H1 (cell line): Measurements from ENCODE around the gene AGTR1. TPM values are rescaled to one million over a fixed set of nuclear protein-coding genes. Genes with fewer than 3 reads are reported as not detected.

Experiments used
- CTCF ChIA-PET: fragments of 300-600 bp; sonication (Branson Sonifier 250); formaldehyde crosslinking; loops from one replicate; lab custom pipeline; 2021; ENCODE audit not compliant: partially characterized antibody; lab: Charles Lee
- POLR2A ChIA-PET: fragments of 300-600 bp; sonication (Branson Sonifier 250); formaldehyde crosslinking; loops from one replicate; lab custom pipeline; 2021; ENCODE audit warnings: inconsistent platforms; ENCODE audit not compliant: partially characterized antibody; lab: Charles Lee
- DNase-seq, 2 experiments: peaks; one replicate each; pipeline versions ENCODE4 v3.0.0 to v3.0.0-alpha.2; 2010 to 2022; ENCODE audit warnings: low spot score in 2 of 2, low read depth in 1 of 2, mixed read lengths in 1 of 2
- FAIRE-seq: peaks from 2 replicates; lab custom pipeline; 2011; peaks lifted over from hg19 to GRCh38; lab: Jason Lieb, UNC
- H2AFZ ChIP-seq: 2 replicates; pipeline ENCODE4 v1.8.1; 2012; ENCODE audit warnings: low read length, inconsistent platforms
- H2AK5ac ChIP-seq: 2 replicates; pipeline ENCODE4 v1.6.1; 2013; ENCODE audit warnings: low read depth, low read length
- H2BK120ac ChIP-seq: replicated peaks from 2 replicates; pipeline ENCODE3; 2013; ENCODE audit warnings: low read depth, low read length, inconsistent platforms
- H2BK12ac ChIP-seq: 2 replicates; pipeline ENCODE4 v1.6.1; 2013; ENCODE audit warnings: low read depth, low read length
- H2BK15ac ChIP-seq: 2 replicates; pipeline ENCODE4 v1.6.1; 2013; ENCODE audit warnings: low read length
- H2BK20ac ChIP-seq: 2 replicates; pipeline ENCODE4 v1.6.1; 2013; ENCODE audit warnings: low read length
- H2BK5ac ChIP-seq: 2 replicates; pipeline ENCODE4 v1.6.1; 2013; ENCODE audit warnings: low read depth, low read length
- H3K14ac ChIP-seq: 2 replicates; pipeline ENCODE4 v1.6.1; 2013; ENCODE audit warnings: inconsistent platforms; ENCODE audit not compliant: insufficient read length
- H3K18ac ChIP-seq: 2 replicates; pipeline ENCODE4 v1.6.1; 2013; ENCODE audit warnings: low read length; ENCODE audit errors: extremely low read depth
- H3K23ac ChIP-seq: 2 replicates; pipeline ENCODE4 v1.6.1; 2013; ENCODE audit warnings: inconsistent platforms; ENCODE audit not compliant: insufficient read length
- H3K23me2 ChIP-seq: 2 replicates; pipeline ENCODE4 v1.6.1; 2013; ENCODE audit warnings: low read depth, low read length
- H3K27ac ChIP-seq: 2 replicates; pipeline ENCODE4 v1.6.1; 2011; ENCODE audit warnings: low read depth, low read length, inconsistent platforms
- H3K27me3 ChIP-seq, 4 experiments: replicated peaks in 1 of 4; 1 replicate in 1 of 4; 2 replicates in 3 of 4; pipeline versions ENCODE4 v1.6.1 to v1.8.1; 2011 to 2013; ENCODE audit warnings: low read length in 3 of 4, mild to moderate bottlenecking in 3 of 4, inconsistent platforms in 2 of 4, mixed read lengths in 2 of 4, moderate library complexity in 1 of 4; ENCODE audit not compliant: control insufficient read depth in 3 of 4, insufficient read depth in 3 of 4; ENCODE audit errors: extremely low read depth in 1 of 4
- H3K36me3 ChIP-seq, 4 experiments: 2 replicates each; pipeline versions ENCODE4 v1.6.1 to v1.8.1; 2011 to 2013; ENCODE audit warnings: mild to moderate bottlenecking in 4 of 4, low read length in 3 of 4, moderate library complexity in 2 of 4, control low read depth in 1 of 4, inconsistent platforms in 1 of 4; ENCODE audit not compliant: insufficient read depth in 4 of 4, control insufficient read depth in 2 of 4
- H3K4ac ChIP-seq: replicated peaks from 2 replicates; pipeline ENCODE3; 2013; ENCODE audit warnings: low read length, low read depth, mixed read lengths, inconsistent platforms; ENCODE audit not compliant: insufficient read length
- H3K4me1 ChIP-seq, 4 experiments: replicated peaks in 1 of 4; 1 replicate in 1 of 4; 2 replicates in 3 of 4; pipeline versions ENCODE4 v1.6.1 to v1.8.1; 2011 to 2013; ENCODE audit warnings: low read length in 3 of 4, inconsistent platforms in 2 of 4, mixed read lengths in 1 of 4; ENCODE audit not compliant: insufficient read depth in 4 of 4, control insufficient read depth in 3 of 4
- H3K4me2 ChIP-seq, 2 experiments: 2 replicates each; pipeline versions ENCODE4 v1.6.1 to v1.8.1; 2011 to 2013; ENCODE audit warnings: low read depth in 2 of 2, low read length in 2 of 2, control low read depth in 1 of 2, inconsistent platforms in 1 of 2, mild to moderate bottlenecking in 1 of 2; ENCODE audit not compliant: insufficient read depth in 1 of 2
- H3K4me3 ChIP-seq, 4 experiments: fragments of 200-600, 300-600 bp in 1 of 4; sonication (generic), shearing (Covaris generic), sonication (Bioruptor Twin) in 1 of 4; 2 replicates each; pipeline versions ENCODE4 v1.5.1 to v1.8.1; 2011 to 2016; ENCODE audit warnings: low read length in 4 of 4, low read depth in 3 of 4, control low read depth in 2 of 4, inconsistent platforms in 2 of 4, mild to moderate bottlenecking in 2 of 4, mixed read lengths in 1 of 4, moderate library complexity in 1 of 4; ENCODE audit not compliant: insufficient read depth in 2 of 4; ENCODE audit errors: extremely low read depth in 1 of 4
- H3K56ac ChIP-seq: replicated peaks from 2 replicates; pipeline ENCODE3; 2013; ENCODE audit warnings: low read depth, mild to moderate bottlenecking, mixed read lengths, low read length, inconsistent platforms; ENCODE audit not compliant: insufficient read length
- H3K79me1 ChIP-seq: 2 replicates; pipeline ENCODE4 v1.6.1; 2013; ENCODE audit warnings: low read depth, low read length, control low read depth
- H3K79me2 ChIP-seq, 2 experiments: 2 replicates each; pipeline versions ENCODE4 v1.6.1 to v1.8.1; 2012 to 2013; ENCODE audit warnings: low read length in 2 of 2, mild to moderate bottlenecking in 2 of 2, inconsistent platforms in 1 of 2; ENCODE audit not compliant: insufficient read depth in 2 of 2, control insufficient read depth in 1 of 2
- H3K9ac ChIP-seq, 4 experiments: replicated peaks in 1 of 4; 1 replicate in 1 of 4; 2 replicates in 3 of 4; pipeline versions ENCODE4 v1.6.1 to v1.8.1; 2011 to 2013; ENCODE audit warnings: low read depth in 3 of 4, low read length in 3 of 4, control low read depth in 2 of 4, mild to moderate bottlenecking in 2 of 4, moderate library complexity in 2 of 4, inconsistent platforms in 1 of 4; ENCODE audit errors: extremely low read depth in 1 of 4
- H3K9me3 ChIP-seq, 2 experiments: 2 replicates each; pipeline versions ENCODE4 v1.6.1 to v1.8.1; 2012 to 2013; ENCODE audit warnings: mild to moderate bottlenecking in 2 of 2, moderate library complexity in 2 of 2, control low read depth in 1 of 2, inconsistent platforms in 1 of 2, low read depth in 1 of 2, low read length in 1 of 2, mixed read lengths in 1 of 2; ENCODE audit not compliant: insufficient read depth in 2 of 2
- H4K20me1 ChIP-seq, 2 experiments: replicated peaks in 1 of 2; 2 replicates each; pipeline versions ENCODE3 to v1.8.1; 2011 to 2013; ENCODE audit warnings: inconsistent platforms in 2 of 2, low read length in 2 of 2, mild to moderate bottlenecking in 1 of 2; ENCODE audit not compliant: insufficient read depth in 2 of 2, control insufficient read depth in 1 of 2
- H4K5ac ChIP-seq: 2 replicates; pipeline ENCODE4 v1.6.1; 2013; ENCODE audit warnings: low read length, low read depth, mixed read lengths, inconsistent platforms; ENCODE audit not compliant: insufficient read length
- H4K8ac ChIP-seq: 2 replicates; pipeline ENCODE4 v1.8.0; 2013; ENCODE audit warnings: mild to moderate bottlenecking, moderate library complexity, low read length, inconsistent platforms; ENCODE audit not compliant: insufficient read depth; ENCODE audit errors: extremely low read depth
- H4K91ac ChIP-seq: replicated peaks from 2 replicates; pipeline ENCODE3; 2013; ENCODE audit warnings: low read length, mixed read lengths, inconsistent platforms; ENCODE audit not compliant: insufficient read length
- CREB1 ChIP-seq: IDR thresholded peaks from 2 replicates; pipeline ENCODE4 v1.6.1; 2012; ENCODE audit warnings: inconsistent platforms
- CTBP2 ChIP-seq: IDR thresholded peaks from 2 replicates; pipeline ENCODE4 v1.7.0; 2011; ENCODE audit warnings: borderline replicate concordance, mild to moderate bottlenecking, moderate library complexity, mixed read lengths, low read length; ENCODE audit not compliant: insufficient read depth, insufficient read length
- HDAC2 ChIP-seq, 2 experiments: fragments of 300-600 bp in 1 of 2; sonication (generic) in 1 of 2; IDR thresholded peaks; 2 replicates each; pipeline ENCODE4 v1.6.1; 2011 to 2012; ENCODE audit warnings: low read depth in 2 of 2, low read length in 2 of 2, mild to moderate bottlenecking in 2 of 2, moderate library complexity in 2 of 2, borderline replicate concordance in 1 of 2, inconsistent platforms in 1 of 2
- JUND ChIP-seq: IDR thresholded peaks from 2 replicates; pipeline ENCODE4 v1.6.1; 2011; ENCODE audit warnings: mild to moderate bottlenecking, improper control_type of control experiment, low read length
- KDM5A ChIP-seq: fragments of 200-600 bp; IDR thresholded peaks from 2 replicates; pipeline ENCODE4 v1.7.1; 2012; ENCODE audit warnings: mild to moderate bottlenecking, low read length, inconsistent platforms, mixed read lengths
- SIN3A ChIP-seq, 2 experiments: IDR thresholded peaks in 1 of 2; conservative IDR thresholded peaks in 1 of 2; 2 replicates each; pipeline ENCODE4 v1.6.1; 2011 to 2012; ENCODE audit warnings: low read length in 2 of 2, improper control_type of control experiment in 1 of 2, low read depth in 1 of 2, mild to moderate bottlenecking in 1 of 2
- YY1 ChIP-seq: IDR thresholded peaks from 2 replicates; pipeline ENCODE4 v1.6.1; 2011; ENCODE audit warnings: low read depth, mild to moderate bottlenecking, low read length
- WGBS, 2 experiments: shearing (Covaris generic) in 1 of 2; methylation state at CpG; one replicate each; pipeline versions ENCODE4 v1.1.6 to v1.1.7; 2013 to 2015; ENCODE audit warnings: low lambda C conversion rate in 2 of 2, mixed read lengths in 2 of 2, inconsistent platforms in 1 of 2, low coverage in 1 of 2, missing lambda C conversion rate in 1 of 2; ENCODE audit not compliant: insufficient replicate concordance in 2 of 2, insufficient coverage in 1 of 2, insufficient read length in 1 of 2; ENCODE audit errors: extremely low coverage in 1 of 2, missing lambda C conversion rate in 1 of 2; 5-methylcytosine and 5-hydroxymethylcytosine counted together
- polyA plus RNA-seq, 7 experiments: library from polyadenylated mRNA; depleted of rRNA in 3 of 7; stranded (reverse) in 5 of 7; unstranded in 2 of 7; fragments of >200 nt in 5 of 7; fragments of 200-250 nt in 2 of 7; gene quantifications; 1 replicate in 5 of 7; 2 replicates in 1 of 7; 4 replicates in 1 of 7; pipeline versions ENCODE4 v1.2.1 to v1.2.3, GENCODE V29; 2011 to 2013; ENCODE audit warnings: missing spikeins in 2 of 7, mixed read lengths in 2 of 7
- total RNA-seq: library from RNA; stranded (reverse); fragmentation: NEBNext Ultra II Directional; extraction: Animal tissue kit (Norgen Biotek cat#: 25700); gene quantifications from 2 replicates; pipeline ENCODE4 v1.2.1, GENCODE V29; 2021
- TF ChIP-seq, protein P1 (sequence below): IDR thresholded peaks from 2 replicates; pipeline ENCODE4 v1.6.1; 2012; ENCODE audit warnings: low read length, inconsistent platforms
- TF ChIP-seq, protein P2 (sequence below), 3 experiments: IDR thresholded peaks; 1 replicate in 2 of 3; 2 replicates in 1 of 3; pipeline versions ENCODE4 v1.5.1 to v1.6.1; 2011; ENCODE audit warnings: low read length in 3 of 3, mild to moderate bottlenecking in 3 of 3, inconsistent platforms in 2 of 3, low read depth in 1 of 3, moderate library complexity in 1 of 3; ENCODE audit not compliant: insufficient read depth in 1 of 3; ENCODE audit errors: control extremely low read depth in 1 of 3

AGTR1 gene
- total and polyA plus RNA-seq, 2 of the 8 experiments (the other 6 are each of a cell fraction or from before 2014, with no cell fraction given): 0.03 TPM; not detected in 1

GRCh38 chr3:148723631-148724030, 25.9 kb downstream of the AGTR1 start:
- DNase-seq (no peak), FAIRE-seq (no peak)
- Histone ChIP-seq H3K23ac (no peak overlapping the region), H3K4me2 (no peak overlapping the region), H4K8ac (no peak overlapping the region), H2BK120ac (no peak overlapping the region), H3K4me3 (no peak overlapping the region), H2BK5ac (no peak overlapping the region), H3K4me1 (peaks cover 0 to 4% (median 3%) of the 10 kb centered on the region in 4 experiments; a peak in 5 of 7 replicates), H3K9me3 (no peaks in the 10 kb centered on the region), H3K79me2 (no peaks in the 10 kb centered on the region), H3K27me3 (no peaks in the 10 kb centered on the region), H4K20me1 (no peaks in the 10 kb centered on the region), H3K9ac (no peak overlapping the region), H3K79me1 (no peaks in the 10 kb centered on the region), H4K91ac (no peak overlapping the region), H2BK15ac (no peak overlapping the region), H3K23me2 (no peaks in the 10 kb centered on the region), H3K27ac (no peak overlapping the region), H3K18ac (no peak overlapping the region), H4K5ac (no peak overlapping the region), H2AK5ac (no peak overlapping the region), H3K36me3 (no peaks in the 10 kb centered on the region), H2BK20ac (no peak overlapping the region), H2BK12ac (no peak overlapping the region), H3K14ac (no peak overlapping the region), H3K4ac (no peak overlapping the region), H2AFZ (no peak overlapping the region), H3K56ac (no peak overlapping the region)
- ChIA-PET POLR2A (no interaction called here), CTCF (interaction anchor here (0.6 kb wide), 1 partner anchor 138 kb away, joined by 3 read pairs; no protein-coding TSS in a partner anchor)
- WGBS, 2 experiments: 92% methylated on average over 4 of the region's 4 CpGs; no CpG with 5 or more reads in 1 of the 2 experiments
- TF ChIP-seq CREB1 (no peak), KDM5A (no peak), HDAC2 (IDR thresholded peaks at IDR 0.05; ENCODE audit: borderline replicate concordance in 1 of 2, low read depth in 2 of 2, low read length in 2 of 2) (no peak), YY1 (no peak), SIN3A (conservative IDR thresholded peaks at IDR 0.05 in 1 of 2, IDR thresholded peaks at IDR 0.05 in 1 of 2; ENCODE audit: low read depth in 1 of 2, low read length in 2 of 2) (no peak), JUND (no peak), CTBP2 (no peak)
- TF ChIP-seq, protein P1, sequence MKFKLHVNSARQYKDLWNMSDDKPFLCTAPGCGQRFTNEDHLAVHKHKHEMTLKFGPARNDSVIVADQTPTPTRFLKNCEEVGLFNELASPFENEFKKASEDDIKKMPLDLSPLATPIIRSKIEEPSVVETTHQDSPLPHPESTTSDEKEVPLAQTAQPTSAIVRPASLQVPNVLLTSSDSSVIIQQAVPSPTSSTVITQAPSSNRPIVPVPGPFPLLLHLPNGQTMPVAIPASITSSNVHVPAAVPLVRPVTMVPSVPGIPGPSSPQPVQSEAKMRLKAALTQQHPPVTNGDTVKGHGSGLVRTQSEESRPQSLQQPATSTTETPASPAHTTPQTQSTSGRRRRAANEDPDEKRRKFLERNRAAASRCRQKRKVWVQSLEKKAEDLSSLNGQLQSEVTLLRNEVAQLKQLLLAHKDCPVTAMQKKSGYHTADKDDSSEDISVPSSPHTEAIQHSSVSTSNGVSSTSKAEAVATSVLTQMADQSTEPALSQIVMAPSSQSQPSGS: no peak
- TF ChIP-seq, protein P2, sequence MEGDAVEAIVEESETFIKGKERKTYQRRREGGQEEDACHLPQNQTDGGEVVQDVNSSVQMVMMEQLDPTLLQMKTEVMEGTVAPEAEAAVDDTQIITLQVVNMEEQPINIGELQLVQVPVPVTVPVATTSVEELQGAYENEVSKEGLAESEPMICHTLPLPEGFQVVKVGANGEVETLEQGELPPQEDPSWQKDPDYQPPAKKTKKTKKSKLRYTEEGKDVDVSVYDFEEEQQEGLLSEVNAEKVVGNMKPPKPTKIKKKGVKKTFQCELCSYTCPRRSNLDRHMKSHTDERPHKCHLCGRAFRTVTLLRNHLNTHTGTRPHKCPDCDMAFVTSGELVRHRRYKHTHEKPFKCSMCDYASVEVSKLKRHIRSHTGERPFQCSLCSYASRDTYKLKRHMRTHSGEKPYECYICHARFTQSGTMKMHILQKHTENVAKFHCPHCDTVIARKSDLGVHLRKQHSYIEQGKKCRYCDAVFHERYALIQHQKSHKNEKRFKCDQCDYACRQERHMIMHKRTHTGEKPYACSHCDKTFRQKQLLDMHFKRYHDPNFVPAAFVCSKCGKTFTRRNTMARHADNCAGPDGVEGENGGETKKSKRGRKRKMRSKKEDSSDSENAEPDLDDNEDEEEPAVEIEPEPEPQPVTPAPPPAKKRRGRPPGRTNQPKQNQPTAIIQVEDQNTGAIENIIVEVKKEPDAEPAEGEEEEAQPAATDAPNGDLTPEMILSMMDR (IDR thresholded peaks at IDR 0.05; ENCODE audit: control extremely low read depth in 1 of 3, insufficient read depth in 1 of 3, low read depth in 1 of 3, low read length in 3 of 3): no peak
